K562 (cell line): Measurements from ENCODE around the gene OR2W1. TPM values are rescaled to one million over a fixed set of nuclear protein-coding genes. Genes with fewer than 3 reads are reported as not detected.
A peak's percentile ranks its signal among the peaks of the same experiment; 100 is the strongest.

ENCODE experiments used
- ATAC-seq: fragments of 200-7000 bp; cut with Tn5 transposase; 3 replicates; pipeline ENCODE4 v1.9.1; 2020; ENCODE audit warnings: moderate library complexity
- BruUV-seq: library from RNA; stranded (reverse); fragments of 400-500 nt; replicated peaks from 2 replicates; lab custom pipeline; 2021; lab: Mats Ljungman, UMichigan
- CTCF ChIA-PET: fragments of 300-600 bp; formaldehyde crosslinking; extraction: SDS; loops from one replicate; lab custom pipeline; 2021; ENCODE audit warnings: low intra/inter-chr PET ratio; lab: Yijun Ruan, JAX
- POLR2A ChIA-PET: fragments of 300-600, 350-650 bp; sonication (Branson Sonifier 250); formaldehyde crosslinking; extraction: SDS; loops from one replicate; lab custom pipeline; 2021; ENCODE audit warnings: antibody characterized with exemption, inconsistent platforms; lab: Yijun Ruan, JAX
- DNase-seq, 4 experiments: peaks; one replicate each; pipeline versions ENCODE4 v3.0.0 to v3.0.0-alpha.2; 2011 to 2018; ENCODE audit warnings: low spot score in 3 of 4, mixed read lengths in 3 of 4; ENCODE audit errors: extremely low read depth in 1 of 4
- FAIRE-seq: peaks from 2 replicates; lab custom pipeline; 2011; peaks lifted over from hg19 to GRCh38; lab: Jason Lieb, UNC
- H2AFZ ChIP-seq: 2 replicates; pipeline ENCODE4 v1.6.0; 2011; ENCODE audit warnings: low read depth, low read length, control low read depth, inconsistent platforms
- H3K27ac ChIP-seq: fragments of 200-600 bp; 3 replicates; pipeline ENCODE4 v1.8.0; 2011; ENCODE audit warnings: low read depth, mild to moderate bottlenecking, control low read depth, inconsistent platforms, low read length, moderate library complexity, mixed read lengths; ENCODE audit errors: extremely low read depth
- H3K27me3 ChIP-seq, 2 experiments: fragments of 300-600 bp in 1 of 2; 2 replicates in 1 of 2; 3 replicates in 1 of 2; pipeline versions ENCODE4 v1.6.0 to v1.8.0; 2011; ENCODE audit warnings: inconsistent platforms in 2 of 2, low read length in 2 of 2, mild to moderate bottlenecking in 1 of 2, mixed read lengths in 1 of 2, moderate library complexity in 1 of 2; ENCODE audit not compliant: control insufficient read depth in 2 of 2, insufficient read depth in 2 of 2
- H3K36me3 ChIP-seq: fragments of 300-600 bp; 3 replicates; pipeline ENCODE4 v1.8.0; 2011; ENCODE audit warnings: mild to moderate bottlenecking, low read length, inconsistent platforms; ENCODE audit not compliant: control insufficient read depth, insufficient read depth
- H3K4me1 ChIP-seq, 2 experiments: fragments of 200-600 bp in 1 of 2; replicated peaks in 1 of 2; 2 replicates in 1 of 2; 3 replicates in 1 of 2; pipeline versions ENCODE4 v1.5.1 to v1.8.0; 2011; ENCODE audit warnings: inconsistent platforms in 2 of 2, low read length in 2 of 2, mild to moderate bottlenecking in 1 of 2, mixed read lengths in 1 of 2, moderate library complexity in 1 of 2; ENCODE audit not compliant: control insufficient read depth in 2 of 2, insufficient read depth in 2 of 2
- H3K4me2 ChIP-seq: 2 replicates; pipeline ENCODE4 v1.6.1; 2011; ENCODE audit warnings: low read length, control low read depth, inconsistent platforms, mixed read lengths; ENCODE audit not compliant: insufficient read depth
- H3K4me3 ChIP-seq: fragments of 200-600 bp; sonication (generic), shearing (Covaris generic); 2 replicates; pipeline ENCODE4 v1.5.1; 2016; ENCODE audit warnings: control low read depth, inconsistent platforms
- H3K79me2 ChIP-seq: fragments of 200-600 bp; 3 replicates; pipeline ENCODE4 v1.8.0; 2011; ENCODE audit warnings: low read length, inconsistent platforms; ENCODE audit not compliant: control insufficient read depth, insufficient read depth
- H3K9ac ChIP-seq, 2 experiments: 2 replicates each; pipeline versions ENCODE4 v1.6.0 to v1.6.1; 2011; ENCODE audit warnings: low read depth in 2 of 2, low read length in 2 of 2, control low read depth in 1 of 2, inconsistent platforms in 1 of 2, mild to moderate bottlenecking in 1 of 2, mixed read lengths in 1 of 2; ENCODE audit not compliant: insufficient read depth in 1 of 2
- H3K9me1 ChIP-seq: one replicate; pipeline ENCODE4 v1.6.0; 2011; ENCODE audit warnings: inconsistent platforms, mild to moderate bottlenecking, low read length, moderate library complexity; ENCODE audit not compliant: control insufficient read depth, insufficient read depth
- H3K9me3 ChIP-seq: replicated peaks from 2 replicates; pipeline ENCODE4 v1.5.1; 2011; ENCODE audit warnings: low read depth, low read length, inconsistent platforms; ENCODE audit not compliant: control insufficient read depth, insufficient read depth
- H4K20me1 ChIP-seq: replicated peaks from 2 replicates; pipeline ENCODE4 v1.6.1; 2011; ENCODE audit warnings: low read length, inconsistent platforms, mixed read lengths; ENCODE audit not compliant: control insufficient read depth, insufficient read depth
- BRD4 ChIP-seq: fragments of 200-600 bp; sonication (generic); IDR thresholded peaks from 2 replicates; pipeline ENCODE4 v1.6.1; 2017; ENCODE audit warnings: inconsistent platforms
- CBX1 ChIP-seq: sonication (generic); IDR thresholded peaks from 2 replicates; pipeline ENCODE4 v1.6.1; 2016; ENCODE audit warnings: antibody characterized with exemption, low read depth, mild to moderate bottlenecking
- CBX3 ChIP-seq, 2 experiments: IDR thresholded peaks; 1 replicate in 1 of 2; 2 replicates in 1 of 2; pipeline ENCODE4 v1.6.1; 2012; ENCODE audit warnings: inconsistent platforms in 2 of 2, low read length in 2 of 2, borderline replicate concordance in 1 of 2, control low read depth in 1 of 2
- CHAMP1 ChIP-seq: fragments of 450-650 bp; IDR thresholded peaks from 2 replicates; pipeline ENCODE4 v1.6.1; 2016; ENCODE audit warnings: mild to moderate bottlenecking
- DPF2 ChIP-seq: fragments of 450-650 bp; IDR thresholded peaks from 2 replicates; pipeline ENCODE4 v1.6.1; 2016
- EP300 ChIP-seq: IDR thresholded peaks from 2 replicates; pipeline ENCODE4 v1.6.1; 2012; ENCODE audit warnings: low read length, improper control_type of control experiment
- KLF6 ChIP-seq: fragments of 250-450 bp; sonication (Bioruptor Pico); IDR thresholded peaks from 2 replicates; pipeline ENCODE4 v1.4.0; 2020; ENCODE audit warnings: mild to moderate bottlenecking, moderate library complexity, borderline replicate concordance
- MEF2D ChIP-seq: conservative IDR thresholded peaks from 2 replicates; pipeline ENCODE4 v1.6.1; 2016; ENCODE audit warnings: low read depth, missing genetic modification characterization, missing compliant biosample characterization
- MTF1 ChIP-seq: fragments of 250-450 bp; sonication (Bioruptor Pico); IDR thresholded peaks from 2 replicates; pipeline ENCODE4 v1.9.0; 2021; ENCODE audit warnings: moderate library complexity, mild to moderate bottlenecking, inconsistent platforms, borderline replicate concordance
- MYNN ChIP-seq, 2 experiments: sonication (generic); formaldehyde crosslinking in 1 of 2; IDR thresholded peaks; 2 replicates each; pipeline versions ENCODE4 v1.5.0 to v1.6.1; 2016 to 2020; ENCODE audit warnings: antibody characterized with exemption in 1 of 2, missing genetic modification reagents in 1 of 2
- RBM17 ChIP-seq: fragments of 200-400 bp; formaldehyde crosslinking; IDR thresholded peaks from 2 replicates; pipeline ENCODE4 v1.6.1; 2017; ENCODE audit warnings: low read depth, mild to moderate bottlenecking, low read length, borderline replicate concordance
- SIRT6 ChIP-seq: IDR thresholded peaks from one replicate; pipeline ENCODE4 v1.6.1; 2012; ENCODE audit warnings: low read depth, mild to moderate bottlenecking, control low read depth, inconsistent platforms, low read length, moderate library complexity
- TCF3 ChIP-seq: sonication (generic); formaldehyde crosslinking; IDR thresholded peaks from 2 replicates; pipeline ENCODE4 v1.4.0; 2020; ENCODE audit warnings: mild to moderate bottlenecking, missing genetic modification reagents
- TGIF2 ChIP-seq: sonication (generic); formaldehyde crosslinking; IDR thresholded peaks from 2 replicates; pipeline ENCODE4 v1.8.1; 2022; ENCODE audit warnings: mild to moderate bottlenecking, missing genetic modification reagents, moderate library complexity
- TSC22D4 ChIP-seq: fragments of 450-650 bp; IDR thresholded peaks from 2 replicates; pipeline ENCODE4 v1.6.1; 2016; ENCODE audit warnings: missing genetic modification characterization, missing biosample characterization, control low read depth
- ZNF512 ChIP-seq: IDR thresholded peaks from 2 replicates; pipeline ENCODE4 v1.6.1; 2016; ENCODE audit warnings: missing genetic modification characterization, missing compliant biosample characterization
- ZNF57 ChIP-seq: fragments of 450-650 bp; formaldehyde crosslinking; IDR thresholded peaks from 2 replicates; pipeline ENCODE4 v1.4.0; 2020; ENCODE audit warnings: mild to moderate bottlenecking, moderate library complexity
- ZNF695 ChIP-seq: fragments of 450-650 bp; formaldehyde crosslinking; IDR thresholded peaks from 2 replicates; pipeline ENCODE4 v1.4.0; 2020; ENCODE audit warnings: mild to moderate bottlenecking, moderate library complexity
- WGBS: fragments of 100-300 bp; shearing (Covaris generic); methylation state at CpG from one replicate; pipeline ENCODE4 v1.1.6; 2016; ENCODE audit warnings: low coverage, mixed read lengths; ENCODE audit not compliant: insufficient coverage; ENCODE audit errors: missing lambda C conversion rate; 5-methylcytosine and 5-hydroxymethylcytosine counted together
- in situ Hi-C: fragments of 300-500 bp; cut with MboI; formaldehyde crosslinking; loops from 4 replicates; pipeline ENCODE4 v1.15.0; 2018; ENCODE audit warnings: inconsistent platforms, mixed read lengths
- intact Hi-C: fragments of 100-400 bp; cut with micrococcal nuclease; formaldehyde crosslinking; loops from 2 replicates; pipeline ENCODE4 v1.14.2; 2022
- polyA plus RNA-seq, 8 experiments: library from polyadenylated mRNA; depleted of rRNA in 4 of 8; stranded (reverse) in 5 of 8; unstranded in 3 of 8; fragments of >200 nt; fragmentation: Nextera tagmentation in 2 of 8; fragmentation: Illumina TruSeq in 1 of 8; extraction: Ambion mirVana in 2 of 8; extraction: Trizol in 1 of 8; gene quantifications; 2 replicates each; pipeline versions ENCODE4 v1.2.1 to v1.2.3, GENCODE V29; 2011 to 2014; ENCODE audit warnings: inconsistent platforms in 1 of 8, missing spikeins in 1 of 8
- total RNA-seq, 7 experiments: library from RNA; depleted of rRNA in 6 of 7; stranded (reverse); fragments of >200 nt in 6 of 7; fragmentation: Illumina TruSeq in 2 of 7; extraction: Trizol in 2 of 7; gene quantifications; 2 replicates each; pipeline versions ENCODE4 v1.2.1 to v1.2.3, GENCODE V29; 2011 to 2021; ENCODE audit warnings: low replicate concordance in 1 of 7

Gene OR2W1
- total and polyA plus RNA-seq, 9 of the 15 experiments (the other 6 are each of a cell fraction or from before 2014, with no cell fraction given), result not detected

- TF ChIP-seq TCF3 (CRISPR knock-in tag), result peak; percentile 51
- no peak for TF ChIP-seq RBM17
- TF ChIP-seq CBX3 (IDR thresholded peaks at IDR 0.05; ENCODE audit: borderline replicate concordance in 1 of 2, low read length in 2 of 2), result 0 out of 3 replicates have a peak, but pooled peaks of 1 of the 2 experiments have one; percentile 11
- TF ChIP-seq EP300, result 0 out of 2 replicates have a peak, but pooled peaks have one; percentile 10
- peak; percentile 38; the same call in 1 of the 2 replicates for TF ChIP-seq DPF2
- TF ChIP-seq MYNN (IDR thresholded peaks at IDR 0.05), result peak; percentile 97
- TF ChIP-seq MYNN (CRISPR knock-in tag; IDR thresholded peaks at IDR 0.05), result no peak
Measured at GRCh38 chr6:29011276-29011734, 33.7 kb downstream of the OR2W1 start (continued).

- no peak overlapping the region for H3K4me2 ChIP-seq
- in situ Hi-C loops (no loop called here), intact Hi-C loops (no loop called here)
- peaks cover 3 to 18% of the 10 kb centered on the region in 2 experiments; a peak in 3 of 5 replicates for H3K4me1 ChIP-seq
- no TSS peak for BruUV-seq
- no peak for DNase-seq
- no peaks in the 10 kb centered on the region for H3K9me1 ChIP-seq
- 74% methylated on average over 1 of the region's 1 CpG for WGBS
- no peaks in the 10 kb centered on the region for H3K27me3 ChIP-seq
- no peak for ATAC-seq
- ChIA-PET POLR2A (interaction anchor here (1.6 kb wide), 1 partner anchor 11 kb away, joined by 7 read pairs; no protein-coding TSS in a partner anchor), CTCF (no interaction called here)
- H3K9ac ChIP-seq, result no peak overlapping the region
- H4K20me1 ChIP-seq, result no peaks in the 10 kb centered on the region
- H3K79me2 ChIP-seq, result peaks cover 7% of the 10 kb centered on the region; the same call in 1 of the 3 replicates
- H2AFZ ChIP-seq, result no peak overlapping the region
- H3K36me3 ChIP-seq, result no peaks in the 10 kb centered on the region; the same call in 2 of the 3 replicates
- H3K9me3 ChIP-seq, result no peaks in the 10 kb centered on the region
- no peak overlapping the region for H3K27ac ChIP-seq
- no peak overlapping the region for H3K4me3 ChIP-seq
- no peak for FAIRE-seq
- no peak for TF ChIP-seq ZNF512 (tag)
- TF ChIP-seq TGIF2 (CRISPR knock-in tag), result no peak
- TF ChIP-seq CBX1, result no peak
- no peak for TF ChIP-seq MEF2D (tag)
- no peak for TF ChIP-seq ZNF695 (CRISPR knock-in tag)
- TF ChIP-seq BRD4, result no peak
- no peak for TF ChIP-seq KLF6 (CRISPR knock-in tag)
- TF ChIP-seq SIRT6, result no peak
- no peak for TF ChIP-seq ZNF57 (CRISPR knock-in tag)
- no peak for TF ChIP-seq CHAMP1
- TF ChIP-seq TSC22D4 (tag), result no peak
- no peak for TF ChIP-seq MTF1 (CRISPR knock-in tag)
Measured at GRCh38 chr6:29009358-29009757, 35.6 kb downstream of the OR2W1 start.
